HCEC 1CT (cell line): ENCODE results near the gene SLC16A12.

Source experiments
- DNase-seq: peaks from one replicate; pipeline ENCODE4 v3.0.0-alpha.2; 2017

The SLC16A12 gene

DNA sequence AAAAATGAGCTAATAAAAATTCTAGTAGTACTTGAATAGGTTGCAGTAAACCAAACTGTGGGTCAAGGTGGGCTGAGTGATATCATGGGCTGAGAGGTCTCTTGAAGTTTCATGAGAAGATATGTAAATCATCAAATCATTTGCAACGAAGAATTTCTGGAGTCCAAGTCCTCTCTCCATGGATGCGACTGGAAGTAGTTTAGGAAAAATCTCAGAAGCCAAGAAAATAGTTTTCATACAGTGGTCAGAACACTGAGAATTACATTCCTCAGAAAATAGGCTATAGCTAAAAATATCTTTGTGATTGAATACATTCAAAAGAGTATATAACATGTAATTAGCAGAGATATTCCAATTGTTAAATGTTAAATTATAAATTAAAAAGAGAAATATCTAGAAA is 146.6 kb downstream of the SLC16A12 start:
- DNase-seq, result no peak

- DNase-seq, result peak; percentile 13
These were observed 150.7 kb downstream of the SLC16A12 start for GRCh38 chr10:89384474-89385340.

GRCh38 chr10:89382757-89383156 is 152.6 kb downstream of the SLC16A12 start:
- DNase-seq, result no peak
